GM12878 (cell line): ENCODE measurements around the gene NAE1. TPM values are rescaled to one million over a fixed set of nuclear protein-coding genes. Genes with fewer than 3 reads are reported as not detected.
A peak's percentile ranks its signal among the peaks of the same experiment; 100 is the strongest.

Experiments
- ATAC-seq: fragments of 200-7000 bp; cut with Tn5 transposase; 3 replicates; pipeline ENCODE4 v1.9.1; 2020; ENCODE audit warnings: mild to moderate bottlenecking, moderate library complexity
- BruUV-seq: library from RNA; stranded (reverse); fragments of 400-500 nt; replicated peaks from 2 replicates; lab custom pipeline; 2021; lab: Mats Ljungman, UMichigan
- CTCF ChIA-PET: fragments of 300-600 bp; sonication (Branson Sonifier 250); formaldehyde crosslinking; extraction: SDS; loops from one replicate; lab custom pipeline; 2021; ENCODE audit warnings: inconsistent platforms; lab: Yijun Ruan, JAX
- POLR2A ChIA-PET: fragments of 350-600 bp; formaldehyde crosslinking; extraction: SDS; loops from one replicate; lab custom pipeline; 2021; ENCODE audit warnings: inconsistent platforms; lab: Charles Lee
- RAD21 ChIA-PET: fragments of 300-600 bp; sonication (Branson Sonifier 250); formaldehyde crosslinking; loops from one replicate; lab custom pipeline; 2023; ENCODE audit warnings: antibody characterized with exemption; ENCODE audit not compliant: unreplicated experiment; lab: Charles Lee
- SMC1A ChIA-PET: fragments of 300-600 bp; sonication (Branson Sonifier 250); formaldehyde crosslinking; loops from one replicate; lab custom pipeline; 2023; ENCODE audit not compliant: unreplicated experiment, uncharacterized antibody; lab: Charles Lee
- DNase-seq: peaks from one replicate; pipeline ENCODE4 v3.0.0-alpha.2; 2011; ENCODE audit warnings: low read depth, low spot score
- FAIRE-seq: peaks from 3 replicates; lab custom pipeline; 2011; peaks lifted over from hg19 to GRCh38; lab: Jason Lieb, UNC
- H2AFZ ChIP-seq: 2 replicates; pipeline ENCODE4 v1.6.0; 2011; ENCODE audit warnings: low read depth, low read length, control low read depth; ENCODE audit not compliant: control insufficient read depth
- H3K27ac ChIP-seq: 2 replicates; pipeline ENCODE4 v1.5.1; 2011; ENCODE audit warnings: control low read depth; ENCODE audit not compliant: control insufficient read depth, insufficient read depth
- H3K27me3 ChIP-seq, 2 experiments: replicated peaks in 1 of 2; 2 replicates each; pipeline versions ENCODE4 v1.6.0 to v1.6.1; 2011; ENCODE audit warnings: low read length in 1 of 2; ENCODE audit not compliant: control insufficient read depth in 2 of 2, insufficient read depth in 2 of 2
- H3K36me3 ChIP-seq, 2 experiments: 2 replicates each; pipeline ENCODE4 v1.5.1; 2011; ENCODE audit warnings: low read length in 1 of 2; ENCODE audit not compliant: control insufficient read depth in 2 of 2, insufficient read depth in 2 of 2
- H3K4me1 ChIP-seq: 2 replicates; pipeline ENCODE4 v1.6.1; 2011; ENCODE audit warnings: mild to moderate bottlenecking, low read length, moderate library complexity, mixed read lengths; ENCODE audit not compliant: control insufficient read depth, insufficient read depth
- H3K4me2 ChIP-seq: 2 replicates; pipeline ENCODE4 v1.6.0; 2011; ENCODE audit warnings: control low read depth; ENCODE audit not compliant: control insufficient read depth, insufficient read depth
- H3K4me3 ChIP-seq: fragments of 200-600 bp; sonication (generic); 2 replicates; pipeline ENCODE4 v1.5.1; 2016
- H3K79me2 ChIP-seq: 2 replicates; pipeline ENCODE4 v1.6.0; 2011; ENCODE audit warnings: low read length; ENCODE audit not compliant: control insufficient read depth, insufficient read depth
- H3K9ac ChIP-seq: 2 replicates; pipeline ENCODE4 v1.8.0; 2011; ENCODE audit warnings: low read length, control low read depth, mixed read lengths; ENCODE audit not compliant: control insufficient read depth, insufficient read depth
- H3K9me3 ChIP-seq: replicated peaks from 3 replicates; pipeline ENCODE4 v1.5.1; 2011; ENCODE audit warnings: mild to moderate bottlenecking, low read length; ENCODE audit not compliant: control insufficient read depth, insufficient read depth
- H4K20me1 ChIP-seq: 2 replicates; pipeline ENCODE4 v1.6.0; 2011; ENCODE audit not compliant: control insufficient read depth, insufficient read depth
- ATF7 ChIP-seq: fragments of 450-650 bp; IDR thresholded peaks from 2 replicates; pipeline ENCODE4 v1.6.1; 2016; ENCODE audit warnings: low read depth, mild to moderate bottlenecking
- BRCA1 ChIP-seq: IDR thresholded peaks from 2 replicates; pipeline ENCODE4 v1.6.1; 2011; ENCODE audit warnings: low read depth, low read length, improper control_type of control experiment
- CBFB ChIP-seq: IDR thresholded peaks from 2 replicates; pipeline ENCODE4 v1.6.1; 2016; ENCODE audit warnings: antibody characterized with exemption, low read depth
- CHD2 ChIP-seq: IDR thresholded peaks from 2 replicates; pipeline ENCODE4 v1.6.1; 2011; ENCODE audit warnings: low read depth, low read length, improper control_type of control experiment, borderline replicate concordance
- EED ChIP-seq: sonication (generic); IDR thresholded peaks from 2 replicates; pipeline ENCODE4 v1.6.1; 2016; ENCODE audit warnings: antibody characterized with exemption, low read depth
- FOS ChIP-seq: IDR thresholded peaks from 3 replicates; pipeline ENCODE4 v1.6.1; 2011; ENCODE audit warnings: borderline replicate concordance; ENCODE audit not compliant: insufficient read length; ENCODE audit errors: extremely low read depth
- FOXK2 ChIP-seq: fragments of 450-650 bp; IDR thresholded peaks from 2 replicates; pipeline ENCODE4 v1.6.1; 2017; ENCODE audit warnings: mild to moderate bottlenecking, moderate library complexity
- IKZF2 ChIP-seq, 2 experiments: fragments of 450-650 bp; IDR thresholded peaks; 2 replicates each; pipeline ENCODE4 v1.6.1; 2017; ENCODE audit warnings: mild to moderate bottlenecking in 2 of 2, moderate library complexity in 2 of 2
- KLF5 ChIP-seq: fragments of 450-650 bp; IDR thresholded peaks from 2 replicates; pipeline ENCODE4 v1.6.1; 2014; ENCODE audit warnings: mild to moderate bottlenecking; ENCODE audit not compliant: partially characterized antibody
- MYC ChIP-seq: IDR thresholded peaks from 2 replicates; pipeline ENCODE4 v1.6.1; 2011; ENCODE audit warnings: mild to moderate bottlenecking, low read length, moderate library complexity, inconsistent platforms; ENCODE audit not compliant: insufficient read depth, insufficient replicate concordance, insufficient read length, severe bottlenecking
- NFXL1 ChIP-seq: fragments of 450-650 bp; IDR thresholded peaks from 2 replicates; pipeline ENCODE4 v1.6.1; 2017; ENCODE audit warnings: antibody characterized with exemption, mild to moderate bottlenecking, borderline replicate concordance
- SUPT20H ChIP-seq: IDR thresholded peaks from 2 replicates; pipeline ENCODE4 v1.6.1; 2011; ENCODE audit warnings: low read depth, mild to moderate bottlenecking, low read length, moderate library complexity, borderline replicate concordance; ENCODE audit not compliant: control insufficient read depth
- ZBED1 ChIP-seq: IDR thresholded peaks from 2 replicates; pipeline ENCODE4 v1.6.1; 2016; ENCODE audit warnings: borderline replicate concordance
- WGBS: methylation state at CpG from one replicate; pipeline ENCODE4 v1.1.6; 2016; ENCODE audit warnings: low lambda C conversion rate; ENCODE audit not compliant: insufficient replicate concordance, insufficient coverage; ENCODE audit errors: missing lambda C conversion rate; 5-methylcytosine and 5-hydroxymethylcytosine counted together
- in situ Hi-C: fragments of 300-500 bp; cut with MboI; formaldehyde crosslinking; loops from 9 replicates; pipeline ENCODE4 v1.14.3; 2018; ENCODE audit warnings: mixed read lengths
- intact Hi-C: fragments of 100-400 bp; cut with micrococcal nuclease; formaldehyde crosslinking; loops from one replicate; pipeline ENCODE4 v1.14.2; 2022; ENCODE audit not compliant: unreplicated experiment
- polyA plus RNA-seq, 11 experiments: library from polyadenylated mRNA; depleted of rRNA in 4 of 11; unstranded in 6 of 11; stranded (reverse) in 5 of 11; fragments of >200 nt; fragmentation: Nextera tagmentation in 4 of 11; fragmentation: Illumina TruSeq in 1 of 11; extraction: Ambion mirVana in 4 of 11; extraction: Trizol in 1 of 11; gene quantifications; 1 replicate in 1 of 11; 2 replicates in 10 of 11; pipeline versions ENCODE4 v1.2.1 to v1.2.3, GENCODE V29; 2011 to 2016; ENCODE audit warnings: inconsistent platforms in 2 of 11, missing spikeins in 2 of 11, low read depth in 1 of 11
- total RNA-seq, 4 experiments: library from RNA; depleted of rRNA in 3 of 4; stranded (reverse); fragments of >200 nt in 3 of 4; fragmentation: Illumina TruSeq in 1 of 4; extraction: Trizol in 1 of 4; gene quantifications; 2 replicates each; pipeline versions ENCODE4 v1.2.1 to v1.2.3, GENCODE V29; 2013 to 2021
- TF ChIP-seq, protein P1 (sequence below): IDR thresholded peaks from 2 replicates; pipeline ENCODE4 v1.6.1; 2012; ENCODE audit warnings: low read length, inconsistent platforms
- TF ChIP-seq, protein P2 (sequence below): fragments of 450-650 bp; formaldehyde crosslinking; IDR thresholded peaks from 2 replicates; pipeline ENCODE4 v1.4.0; 2020; ENCODE audit warnings: mild to moderate bottlenecking, moderate library complexity
- TF ChIP-seq, protein P3 (sequence below): fragments of 450-650 bp; IDR thresholded peaks from 2 replicates; pipeline ENCODE4 v1.6.1; 2016; ENCODE audit warnings: mild to moderate bottlenecking

NAE1 gene
- total and polyA plus RNA-seq, 10 of the 15 experiments (the other 5 are each of a cell fraction or from before 2014, with no cell fraction given), result 58.7 to 106 (median 78.7) TPM

DNA sequence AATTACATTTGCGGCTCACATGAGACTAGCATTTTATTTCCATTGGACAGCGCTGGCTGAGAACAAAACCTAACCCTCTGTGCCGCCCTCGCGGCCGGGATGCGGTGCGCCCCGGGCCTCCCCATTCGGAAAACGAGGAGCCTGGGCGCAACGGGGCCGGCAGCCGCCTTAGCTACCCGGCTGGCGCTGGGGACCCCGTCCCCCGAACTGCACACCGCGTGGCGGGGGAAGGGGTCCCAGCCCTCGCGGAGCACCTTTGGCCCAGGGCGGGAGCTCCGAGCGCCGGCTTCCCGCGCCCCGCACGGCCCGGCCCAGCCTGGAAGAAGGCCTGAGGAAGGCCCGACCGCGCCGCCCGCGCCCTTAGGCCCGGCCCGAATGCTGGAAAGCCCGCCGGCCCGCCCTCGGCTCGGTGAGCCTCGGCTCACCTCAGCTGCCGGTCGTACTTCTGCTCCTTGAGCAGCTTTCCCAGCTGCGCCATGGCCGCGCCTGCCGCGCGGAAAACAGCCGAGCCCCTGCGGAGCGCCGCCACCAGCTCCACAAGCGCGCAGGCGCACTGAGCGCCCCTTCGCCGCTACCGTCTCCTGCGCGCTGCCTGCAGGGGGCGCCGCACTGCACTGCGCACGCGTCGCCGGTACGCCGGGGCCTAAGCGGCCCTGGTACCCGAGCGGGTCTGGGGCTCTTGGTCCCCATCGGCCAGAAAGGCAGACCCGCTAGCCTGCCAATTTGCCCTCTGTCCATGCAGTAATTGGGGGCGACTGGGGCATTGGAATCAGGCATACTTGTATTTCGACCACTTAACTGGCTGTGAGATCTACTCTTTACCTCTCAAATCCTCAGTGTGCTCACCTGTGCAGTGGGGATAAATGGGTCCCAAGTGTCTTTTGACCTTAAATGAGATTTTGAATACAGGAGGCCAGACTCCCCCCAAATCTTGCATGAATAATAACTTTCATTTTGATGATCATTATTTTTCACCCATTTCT, at the start of gene NAE1 (continued):
- no peak for TF ChIP-seq FOXK2
- peak; percentile 50 for TF ChIP-seq MYC
- no peak for TF ChIP-seq SUPT20H
- TF ChIP-seq NFXL1, result no peak
- TF ChIP-seq FOS, result no peak
- TF ChIP-seq ZBED1, result no peak

DNA sequence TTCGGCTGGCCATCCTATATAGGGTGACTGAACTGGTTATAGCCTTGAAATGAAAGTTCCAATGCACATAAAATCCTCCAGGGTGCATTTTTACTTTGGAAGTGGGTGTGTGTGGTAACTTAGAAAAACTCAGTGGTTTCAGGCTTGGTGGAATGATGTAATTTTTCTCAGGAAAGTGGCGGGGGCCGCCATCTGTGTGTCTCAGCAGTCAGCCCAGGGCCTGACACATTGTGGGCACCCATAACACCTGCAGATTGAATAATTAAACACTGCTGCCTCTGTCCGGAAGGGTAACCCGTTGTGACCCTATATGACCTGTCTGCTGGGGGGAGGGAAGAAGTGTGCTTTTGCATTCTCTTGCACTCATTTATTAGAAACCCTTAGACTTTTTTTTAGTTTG, 47.3 kb upstream of the NAE1 start:
- no TSS peak for BruUV-seq
- ATAC-seq (peak; percentile 12), FAIRE-seq (no peak), DNase-seq (no peak)
- Histone ChIP-seq H3K4me1 (peaks cover 27% of the 10 kb centered on the region), H3K27me3 (no peaks in the 10 kb centered on the region), H2AFZ (peak overlapping the region; percentile 58), H3K27ac (no peak overlapping the region), H3K4me2 (peak overlapping the region; percentile 7; the same call in 1 of the 2 replicates), H3K79me2 (peaks cover 11% of the 10 kb centered on the region), H3K36me3 (no peaks in the 10 kb centered on the region), H3K4me3 (no peak overlapping the region), H3K9ac (no peak overlapping the region), H3K9me3 (no peaks in the 10 kb centered on the region), H4K20me1 (no peaks in the 10 kb centered on the region)
- ChIA-PET SMC1A (no interaction called here), CTCF (interaction anchor here (0.9 to 1.5 kb wide), 2 partner anchors 10 to 47 kb away, joined by 4 to 5 read pairs; partner anchors contain the start of gene NAE1), RAD21 (no interaction called here), POLR2A (no interaction called here)
- WGBS, result 21% methylated on average over 5 of the region's 5 CpGs
- in situ Hi-C loops, result no loop called here
- intact Hi-C loops, result no loop called here
- no peak for TF ChIP-seq NFXL1
- peak; percentile 69 for TF ChIP-seq EED
- TF ChIP-seq, protein P1, sequence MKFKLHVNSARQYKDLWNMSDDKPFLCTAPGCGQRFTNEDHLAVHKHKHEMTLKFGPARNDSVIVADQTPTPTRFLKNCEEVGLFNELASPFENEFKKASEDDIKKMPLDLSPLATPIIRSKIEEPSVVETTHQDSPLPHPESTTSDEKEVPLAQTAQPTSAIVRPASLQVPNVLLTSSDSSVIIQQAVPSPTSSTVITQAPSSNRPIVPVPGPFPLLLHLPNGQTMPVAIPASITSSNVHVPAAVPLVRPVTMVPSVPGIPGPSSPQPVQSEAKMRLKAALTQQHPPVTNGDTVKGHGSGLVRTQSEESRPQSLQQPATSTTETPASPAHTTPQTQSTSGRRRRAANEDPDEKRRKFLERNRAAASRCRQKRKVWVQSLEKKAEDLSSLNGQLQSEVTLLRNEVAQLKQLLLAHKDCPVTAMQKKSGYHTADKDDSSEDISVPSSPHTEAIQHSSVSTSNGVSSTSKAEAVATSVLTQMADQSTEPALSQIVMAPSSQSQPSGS, result peak; percentile 59; the same call in 1 of the 2 replicates
- peak; percentile 64 to 66; a peak in 3 of 4 replicates for TF ChIP-seq IKZF2 (IDR thresholded peaks at IDR 0.05)
- no peak for TF ChIP-seq CHD2
- TF ChIP-seq KLF5, result no peak
- TF ChIP-seq, protein P2, sequence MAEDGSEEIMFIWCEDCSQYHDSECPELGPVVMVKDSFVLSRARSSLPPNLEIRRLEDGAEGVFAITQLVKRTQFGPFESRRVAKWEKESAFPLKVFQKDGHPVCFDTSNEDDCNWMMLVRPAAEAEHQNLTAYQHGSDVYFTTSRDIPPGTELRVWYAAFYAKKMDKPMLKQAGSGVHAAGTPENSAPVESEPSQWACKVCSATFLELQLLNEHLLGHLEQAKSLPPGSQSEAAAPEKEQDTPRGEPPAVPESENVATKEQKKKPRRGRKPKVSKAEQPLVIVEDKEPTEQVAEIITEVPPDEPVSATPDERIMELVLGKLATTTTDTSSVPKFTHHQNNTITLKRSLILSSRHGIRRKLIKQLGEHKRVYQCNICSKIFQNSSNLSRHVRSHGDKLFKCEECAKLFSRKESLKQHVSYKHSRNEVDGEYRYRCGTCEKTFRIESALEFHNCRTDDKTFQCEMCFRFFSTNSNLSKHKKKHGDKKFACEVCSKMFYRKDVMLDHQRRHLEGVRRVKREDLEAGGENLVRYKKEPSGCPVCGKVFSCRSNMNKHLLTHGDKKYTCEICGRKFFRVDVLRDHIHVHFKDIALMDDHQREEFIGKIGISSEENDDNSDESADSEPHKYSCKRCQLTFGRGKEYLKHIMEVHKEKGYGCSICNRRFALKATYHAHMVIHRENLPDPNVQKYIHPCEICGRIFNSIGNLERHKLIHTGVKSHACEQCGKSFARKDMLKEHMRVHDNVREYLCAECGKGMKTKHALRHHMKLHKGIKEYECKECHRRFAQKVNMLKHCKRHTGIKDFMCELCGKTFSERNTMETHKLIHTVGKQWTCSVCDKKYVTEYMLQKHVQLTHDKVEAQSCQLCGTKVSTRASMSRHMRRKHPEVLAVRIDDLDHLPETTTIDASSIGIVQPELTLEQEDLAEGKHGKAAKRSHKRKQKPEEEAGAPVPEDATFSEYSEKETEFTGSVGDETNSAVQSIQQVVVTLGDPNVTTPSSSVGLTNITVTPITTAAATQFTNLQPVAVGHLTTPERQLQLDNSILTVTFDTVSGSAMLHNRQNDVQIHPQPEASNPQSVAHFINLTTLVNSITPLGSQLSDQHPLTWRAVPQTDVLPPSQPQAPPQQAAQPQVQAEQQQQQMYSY (CRISPR knock-in tag), result no peak
- peak; percentile 78 for TF ChIP-seq ATF7
- TF ChIP-seq CBFB, result no peak
- TF ChIP-seq BRCA1, result no peak
- TF ChIP-seq, protein P3, sequence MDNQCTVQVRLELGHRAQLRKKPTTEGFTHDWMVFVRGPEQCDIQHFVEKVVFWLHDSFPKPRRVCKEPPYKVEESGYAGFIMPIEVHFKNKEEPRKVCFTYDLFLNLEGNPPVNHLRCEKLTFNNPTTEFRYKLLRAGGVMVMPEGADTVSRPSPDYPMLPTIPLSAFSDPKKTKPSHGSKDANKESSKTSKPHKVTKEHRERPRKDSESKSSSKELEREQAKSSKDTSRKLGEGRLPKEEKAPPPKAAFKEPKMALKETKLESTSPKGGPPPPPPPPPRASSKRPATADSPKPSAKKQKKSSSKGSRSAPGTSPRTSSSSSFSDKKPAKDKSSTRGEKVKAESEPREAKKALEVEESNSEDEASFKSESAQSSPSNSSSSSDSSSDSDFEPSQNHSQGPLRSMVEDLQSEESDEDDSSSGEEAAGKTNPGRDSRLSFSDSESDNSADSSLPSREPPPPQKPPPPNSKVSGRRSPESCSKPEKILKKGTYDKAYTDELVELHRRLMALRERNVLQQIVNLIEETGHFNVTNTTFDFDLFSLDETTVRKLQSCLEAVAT, result no peak
